Measurements from ENCODE around the gene PTH. TPM values are rescaled to one million over a fixed set of nuclear protein-coding genes. Genes with fewer than 3 reads are reported as not detected.
A peak's percentile ranks its signal among the peaks of the same experiment; 100 is the strongest.

The PTH gene
- total RNA-seq, 1 experiment from 2014 or later = not detected

DNA sequence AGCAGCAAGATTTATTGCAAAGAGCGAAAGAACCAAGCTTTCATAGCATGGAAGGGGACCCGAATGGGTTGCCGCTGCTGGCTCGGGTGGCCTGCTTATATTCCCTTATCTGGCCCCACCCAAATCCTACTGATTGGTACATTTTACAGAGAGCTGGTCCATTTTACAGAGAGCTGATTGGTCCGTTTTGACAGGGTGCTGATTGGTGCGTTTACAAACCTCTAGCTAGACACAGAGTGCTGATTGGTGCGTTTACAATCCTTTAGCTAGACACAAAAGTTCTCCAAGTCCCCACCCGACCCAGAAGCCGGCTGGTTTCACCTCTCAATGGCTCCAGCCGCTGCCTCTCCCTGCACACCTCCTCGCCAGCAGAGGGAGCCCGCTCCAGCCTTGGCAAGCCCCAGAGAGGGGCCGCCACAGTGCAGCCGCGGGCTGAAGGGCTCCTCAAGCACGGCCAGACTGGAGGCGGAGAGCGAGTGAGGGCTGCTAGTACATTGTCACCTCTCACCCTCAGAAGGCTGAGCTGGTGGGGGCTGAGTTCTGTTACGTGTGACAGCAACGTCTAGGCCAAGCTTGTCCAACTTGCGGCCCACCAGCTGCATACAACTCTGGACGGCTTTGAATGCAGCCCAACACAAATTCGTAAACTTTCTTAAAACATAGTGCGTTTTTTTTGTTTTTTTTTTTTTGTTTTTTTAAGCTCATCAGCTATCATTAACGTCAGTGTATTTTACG lies 8.7 kb downstream of the PTH start:
- H2BK120ac ChIP-seq (ENCODE audit: low read depth, low read length, poor library complexity, severe bottlenecking) = no peak overlapping the region
- no peak overlapping the region for H2BK15ac ChIP-seq (ENCODE audit: low read depth, low read length)
- DNase-seq = peak; percentile 93
- no peaks in the 10 kb centered on the region; a peak in 1 of 4 replicates for H3K4me1 Mint-ChIP-seq
- H4K91ac ChIP-seq (ENCODE audit: insufficient read length, low read depth, low read length) = no peak overlapping the region
- no peaks in the 10 kb centered on the region for H3K9me3 ChIP-seq (ENCODE audit: control insufficient read depth, low read depth, low read length)
- H3K4me3 Mint-ChIP-seq = peak overlapping the region in 1 of 2 experiments; percentile 37; a peak in 2 of 5 replicates
- no peaks in the 10 kb centered on the region for H3K23me2 ChIP-seq (ENCODE audit: insufficient read length, low read depth, low read length, poor library complexity, severe bottlenecking)
- H3K27ac Mint-ChIP-seq = no peak overlapping the region
- no peak overlapping the region for H2AK5ac ChIP-seq (ENCODE audit: insufficient read length, low read length)
- H4K5ac ChIP-seq (ENCODE audit: insufficient read length, low read depth, low read length) = no peak overlapping the region
- H2BK20ac ChIP-seq (ENCODE audit: low read depth, low read length, poor library complexity, severe bottlenecking) = no peak overlapping the region
- H2BK5ac ChIP-seq (ENCODE audit: insufficient read length, low read length) = no peak overlapping the region
- H3K79me1 ChIP-seq (ENCODE audit: insufficient read depth, low read depth, low read length, poor library complexity, severe bottlenecking) = no peaks in the 10 kb centered on the region
- H3K27me3 Mint-ChIP-seq (ENCODE audit: low read depth) = peaks cover 4% of the 10 kb centered on the region
- no peaks in the 10 kb centered on the region for H3K4me1 ChIP-seq (ENCODE audit: insufficient read depth, low read length)
- no peaks in the 10 kb centered on the region for H3K27me3 ChIP-seq (ENCODE audit: insufficient read depth, low read length)
- no peak overlapping the region for H3T11ph ChIP-seq (ENCODE audit: low read length)
- no peak overlapping the region for H2BK12ac ChIP-seq (ENCODE audit: insufficient read length, low read depth, low read length)
- no peak overlapping the region for H3K9ac ChIP-seq (ENCODE audit: extremely low read depth, insufficient read length, low read length)
- H3K27ac ChIP-seq (ENCODE audit: insufficient read length, low read depth, low read length) = no peak overlapping the region
- H3K18ac ChIP-seq (ENCODE audit: insufficient read length, low read depth, low read length) = no peak overlapping the region
- WGBS (ENCODE audit: extremely low coverage, insufficient read length, low lambda C conversion rate) = no CpG with 5 or more reads among the region's 26 CpGs
- no peaks in the 10 kb centered on the region for H3K79me2 ChIP-seq (ENCODE audit: insufficient read depth, low read length)
- no peak overlapping the region for H3K56ac ChIP-seq (ENCODE audit: insufficient read length, low read depth, low read length)
- H4K20me1 ChIP-seq (ENCODE audit: control insufficient read depth, insufficient read depth, insufficient read length) = no peaks in the 10 kb centered on the region
- H3K36me3 Mint-ChIP-seq (ENCODE audit: insufficient read depth in 1 of 3, low read depth in 3 of 3) = peaks cover 0 to 5% (median 0%) of the 10 kb centered on the region in 3 experiments; a peak in 4 of 7 replicates
- peak overlapping the region; percentile 88 for H2AFZ ChIP-seq (ENCODE audit: low read length)
- H3K4me2 ChIP-seq (ENCODE audit: insufficient read depth, insufficient read length, low read length) = peak overlapping the region; percentile 60
- no peak overlapping the region for H4K8ac ChIP-seq (replicated peaks; ENCODE audit: insufficient read length, low read depth, low read length)
- no peak overlapping the region for H3K14ac ChIP-seq (ENCODE audit: insufficient read depth, low read length)
- H3K9me3 Mint-ChIP-seq = peaks cover 10 to 26% of the 10 kb centered on the region in 2 experiments
- no peak overlapping the region for H3K23ac ChIP-seq (ENCODE audit: insufficient read length, low read depth, low read length)
- TF ChIP-seq CTCF (conservative IDR thresholded peaks at IDR 0.05) = peak; percentile 72
- no peak overlapping the region for H3K4ac ChIP-seq (ENCODE audit: low read depth, low read length)
